HCT116 (cell line): ENCODE data around the gene TCEA2. TPM values are rescaled to one million over a fixed set of nuclear protein-coding genes. Genes with fewer than 3 reads are reported as not detected.

Source experiments
- ATAC-seq: fragments of 200-7000 bp; cut with Tn5 transposase; 2 replicates; pipeline ENCODE4 v1.9.1; 2020; ENCODE audit warnings: mild to moderate bottlenecking, moderate library complexity
- BruUV-seq: library from RNA; stranded (reverse); fragments of 400-500 nt; replicated peaks from 2 replicates; lab custom pipeline; 2021; lab: Mats Ljungman, UMichigan
- CTCF ChIA-PET: fragments of 300-600 bp; sonication (Branson Sonifier 250); formaldehyde crosslinking; loops from one replicate; lab custom pipeline; 2021; ENCODE audit warnings: antibody characterized with exemption; lab: Charles Lee
- POLR2A ChIA-PET: fragments of 300-600, 350-600 bp; sonication (Branson Sonifier 250); formaldehyde crosslinking; loops from one replicate; lab custom pipeline; 2021; ENCODE audit warnings: antibody characterized with exemption; lab: Charles Lee
- RAD21 ChIA-PET, 2 experiments: fragments of 300-600 bp; sonication (Branson Sonifier 250); formaldehyde crosslinking; loops; one replicate each; lab custom pipeline; 2023; ENCODE audit warnings: low total read pairs in 2 of 2; ENCODE audit not compliant: uncharacterized antibody in 2 of 2, unreplicated experiment in 2 of 2, low non-redundant PET in 1 of 2; lab: Charles Lee
- DNase-seq: peaks from one replicate; pipeline ENCODE4 v3.0.0-alpha.2; 2010; ENCODE audit warnings: low read depth, low spot score
- H2AFZ ChIP-seq: fragments of 200-600 bp; shearing (Covaris generic), sonication (generic); 2 replicates; pipeline ENCODE4 v1.6.1; 2017; ENCODE audit warnings: low read depth, mixed run types, mixed read lengths, antibody characterized with exemption, low read length; ENCODE audit not compliant: poor library complexity, severe bottlenecking
- H3K27ac ChIP-seq: 2 replicates; pipeline ENCODE4 v1.5.1; 2012; ENCODE audit warnings: low read depth, low read length
- H3K27me3 ChIP-seq: fragments of 200-600 bp; sonication (generic); 2 replicates; pipeline ENCODE4 v1.6.1; 2016; ENCODE audit warnings: mixed run types, low read length, mixed read lengths; ENCODE audit not compliant: insufficient read depth
- H3K36me3 ChIP-seq, 2 experiments: fragments of 200-500 bp in 1 of 2; fragments of 200-600 bp in 1 of 2; sonication (Bioruptor generic) in 1 of 2; sonication (generic) in 1 of 2; 2 replicates each; pipeline versions ENCODE4 v1.5.1 to v1.6.1; 2014 to 2016; ENCODE audit warnings: low read length in 2 of 2, inconsistent platforms in 1 of 2, mixed read lengths in 1 of 2, mixed run types in 1 of 2; ENCODE audit not compliant: insufficient read depth in 2 of 2, control insufficient read depth in 1 of 2
- H3K4me1 ChIP-seq, 2 experiments: fragments of 200-600 bp in 1 of 2; sonication (generic) in 1 of 2; 2 replicates each; pipeline versions ENCODE4 v1.5.1 to v1.6.1; 2012 to 2017; ENCODE audit warnings: low read length in 2 of 2, inconsistent platforms in 1 of 2, mild to moderate bottlenecking in 1 of 2, mixed read lengths in 1 of 2, mixed run types in 1 of 2, moderate library complexity in 1 of 2; ENCODE audit not compliant: insufficient read depth in 2 of 2, control insufficient read depth in 1 of 2
- H3K4me2 ChIP-seq: fragments of 200-600 bp; sonication (generic); 2 replicates; pipeline ENCODE4 v1.6.1; 2017; ENCODE audit warnings: mixed run types, low read length, mixed read lengths
- H3K4me3 ChIP-seq, 2 experiments: fragments of 200-600 bp in 1 of 2; sonication (generic) in 1 of 2; replicated peaks in 1 of 2; 2 replicates each; pipeline ENCODE4 v1.5.1; 2011 to 2016; ENCODE audit warnings: low read length in 2 of 2, control low read depth in 1 of 2, low read depth in 1 of 2, mild to moderate bottlenecking in 1 of 2, mixed read lengths in 1 of 2, mixed run types in 1 of 2
- H3K79me2 ChIP-seq: fragments of 200-600 bp; sonication (generic); 2 replicates; pipeline ENCODE4 v1.6.1; 2017; ENCODE audit warnings: mild to moderate bottlenecking, mixed run types, low read length, moderate library complexity, mixed read lengths; ENCODE audit not compliant: insufficient read depth
- H3K9ac ChIP-seq: fragments of 200-600 bp; sonication (generic); 2 replicates; pipeline ENCODE4 v1.6.1; 2016; ENCODE audit warnings: low read length, mixed read lengths
- H3K9me2 ChIP-seq: fragments of 200-600 bp; sonication (generic), shearing (Covaris generic); 2 replicates; pipeline ENCODE4 v1.6.1; 2017; ENCODE audit warnings: mixed run types, mild to moderate bottlenecking, moderate library complexity; ENCODE audit not compliant: insufficient read depth
- H3K9me3 ChIP-seq, 2 experiments: fragments of 200-500 bp in 1 of 2; fragments of 200-600 bp in 1 of 2; sonication (Bioruptor generic) in 1 of 2; sonication (generic) in 1 of 2; 2 replicates each; pipeline ENCODE4 v1.6.1; 2014 to 2017; ENCODE audit warnings: low read length in 2 of 2, mixed read lengths in 2 of 2, inconsistent platforms in 1 of 2, low read depth in 1 of 2, mild to moderate bottlenecking in 1 of 2, mixed run types in 1 of 2, moderate library complexity in 1 of 2; ENCODE audit not compliant: control insufficient read depth in 1 of 2, insufficient read depth in 1 of 2
- H4K20me1 ChIP-seq: fragments of 200-600 bp; sonication (generic), shearing (Covaris generic); 2 replicates; pipeline ENCODE4 v1.6.1; 2017; ENCODE audit warnings: mixed run types, mild to moderate bottlenecking, moderate library complexity; ENCODE audit not compliant: insufficient read depth
- ATF3 ChIP-seq: IDR thresholded peaks from 2 replicates; pipeline ENCODE4 v1.6.1; 2012
- CBX3 ChIP-seq: IDR thresholded peaks from 2 replicates; pipeline ENCODE4 v1.6.1; 2012; ENCODE audit warnings: low read depth
- CEBPB ChIP-seq: IDR thresholded peaks from 2 replicates; pipeline ENCODE4 v1.6.1; 2012; ENCODE audit warnings: low read depth
- CTCF ChIP-seq, 3 experiments: fragments of 200-600 bp in 1 of 3; sonication (generic) in 1 of 3; IDR thresholded peaks in 2 of 3; conservative IDR thresholded peaks in 1 of 3; 2 replicates each; pipeline ENCODE4 v1.5.1; 2012 to 2017; ENCODE audit warnings: low read depth in 2 of 3, low read length in 2 of 3, antibody characterized with exemption in 1 of 3, borderline replicate concordance in 1 of 3, control low read depth in 1 of 3, mild to moderate bottlenecking in 1 of 3, mixed read lengths in 1 of 3, mixed run types in 1 of 3, moderate library complexity in 1 of 3; ENCODE audit not compliant: insufficient read depth in 1 of 3
- EGR1 ChIP-seq: IDR thresholded peaks from 2 replicates; pipeline ENCODE4 v1.6.1; 2012; ENCODE audit warnings: low read depth
- ELF1 ChIP-seq: IDR thresholded peaks from 2 replicates; pipeline ENCODE4 v1.6.1; 2012; ENCODE audit warnings: low read depth, borderline replicate concordance
- EZH2 ChIP-seq: fragments of 200-600 bp; sonication (generic); IDR thresholded peaks from 2 replicates; pipeline ENCODE4 v1.6.1; 2017; ENCODE audit warnings: antibody characterized with exemption, mixed run types
- EZH2phosphoT487 ChIP-seq: fragments of 200-600 bp; IDR thresholded peaks from 2 replicates; pipeline ENCODE4 v1.6.1; 2018; ENCODE audit warnings: antibody characterized with exemption, borderline replicate concordance
- FOSL1 ChIP-seq: IDR thresholded peaks from 2 replicates; pipeline ENCODE4 v1.6.1; 2012; ENCODE audit warnings: low read depth
- JUND ChIP-seq: IDR thresholded peaks from 2 replicates; pipeline ENCODE4 v1.6.1; 2012
- POLR2AphosphoS5 ChIP-seq: IDR thresholded peaks from 2 replicates; pipeline ENCODE4 v1.6.1; 2011; ENCODE audit warnings: mild to moderate bottlenecking, low read depth, low read length, moderate library complexity
- RAD21 ChIP-seq: IDR thresholded peaks from 2 replicates; pipeline ENCODE4 v1.6.1; 2012; ENCODE audit warnings: low read depth, mild to moderate bottlenecking
- REST ChIP-seq: IDR thresholded peaks from 2 replicates; pipeline ENCODE4 v1.6.1; 2012; ENCODE audit warnings: low read depth
- SIN3A ChIP-seq: IDR thresholded peaks from 2 replicates; pipeline ENCODE4 v1.6.1; 2012; ENCODE audit warnings: low read depth
- SP1 ChIP-seq: IDR thresholded peaks from 2 replicates; pipeline ENCODE4 v1.6.1; 2012; ENCODE audit warnings: low read depth
- SRF ChIP-seq: IDR thresholded peaks from 2 replicates; pipeline ENCODE4 v1.6.1; 2012; ENCODE audit warnings: low read depth
- TCF7L2 ChIP-seq: IDR thresholded peaks from 2 replicates; pipeline ENCODE4 v1.7.0; 2011; ENCODE audit warnings: borderline replicate concordance, inconsistent platforms; ENCODE audit not compliant: insufficient read depth, insufficient read length; ENCODE audit errors: extremely low read depth
- YY1 ChIP-seq: IDR thresholded peaks from 2 replicates; pipeline ENCODE4 v1.6.1; 2011; ENCODE audit warnings: low read length, low read depth, moderate library complexity, mild to moderate bottlenecking; ENCODE audit not compliant: insufficient replicate concordance; ENCODE audit errors: extremely low read depth
- ZBTB33 ChIP-seq: IDR thresholded peaks from 2 replicates; pipeline ENCODE4 v1.6.1; 2011; ENCODE audit warnings: mild to moderate bottlenecking, low read length, moderate library complexity; ENCODE audit not compliant: insufficient replicate concordance; ENCODE audit errors: extremely low read depth
- ZNF274 ChIP-seq: fragments of 200-500 bp; sonication (Bioruptor generic); IDR thresholded peaks from 2 replicates; pipeline ENCODE4 v1.6.1; 2014; ENCODE audit warnings: mild to moderate bottlenecking, low read depth, low read length, inconsistent platforms
- intact Hi-C: fragments of 100-400 bp; cut with micrococcal nuclease; formaldehyde crosslinking; loops from 2 replicates; pipeline ENCODE4 v1.10.0; 2022
- total RNA-seq: library from RNA; stranded (reverse); gene quantifications from one replicate; pipeline ENCODE4 v1.2.1, GENCODE V29; 2021; ENCODE audit not compliant: unreplicated experiment

TCEA2 gene
- total RNA-seq, 1 experiment from 2014 or later = 29.7 TPM

GRCh38 chr20:64015635-64016034 is 47.4 kb upstream of the TCEA2 start:
- H3K36me3 ChIP-seq = peaks cover 39 to 40% of the 10 kb centered on the region in 2 experiments; a peak in 3 of 4 replicates
- H3K9ac ChIP-seq = no peak overlapping the region
- no peak overlapping the region for H3K4me2 ChIP-seq
- H3K9me3 ChIP-seq = no peaks in the 10 kb centered on the region
- H3K4me1 ChIP-seq = no peaks in the 10 kb centered on the region
- DNase-seq = no peak
- no peak overlapping the region for H2AFZ ChIP-seq
- H3K79me2 ChIP-seq = peaks cover 6% of the 10 kb centered on the region; the same call in 1 of the 2 replicates
- RAD21 ChIA-PET = no interaction called here
- no peak for ATAC-seq
- no peak overlapping the region for H3K4me3 ChIP-seq
- TF ChIP-seq SRF (no peak), POLR2AphosphoS5 (no peak), FOSL1 (no peak), EZH2phosphoT487 (no peak), RAD21 (no peak), EZH2 (no peak), ZBTB33 (no peak), CEBPB (no peak), YY1 (no peak), ATF3 (no peak), TCF7L2 (no peak), ZNF274 (no peak), EGR1 (no peak), SIN3A (no peak), JUND (no peak), ELF1 (no peak), CTCF (IDR thresholded peaks at IDR 0.05 in 2 of 3, conservative IDR thresholded peaks at IDR 0.05 in 1 of 3; ENCODE audit: borderline replicate concordance in 1 of 3, insufficient read depth in 1 of 3, low read depth in 2 of 3, low read length in 2 of 3) (no peak), REST (no peak), CBX3 (no peak), SP1 (no peak)
- TF ChIP-seq, all 23 proteins: peak for 0
- H3K27me3 ChIP-seq = no peaks in the 10 kb centered on the region
- no peaks in the 10 kb centered on the region for H4K20me1 ChIP-seq
- ChIA-PET CTCF (no interaction called here), POLR2A (no interaction called here)
- H3K27ac ChIP-seq = no peak overlapping the region
- intact Hi-C loops = no loop called here
- no TSS peak for BruUV-seq
- no peaks in the 10 kb centered on the region for H3K9me2 ChIP-seq
